Measurements from ENCODE around the gene PIP5K1B.

DNA sequence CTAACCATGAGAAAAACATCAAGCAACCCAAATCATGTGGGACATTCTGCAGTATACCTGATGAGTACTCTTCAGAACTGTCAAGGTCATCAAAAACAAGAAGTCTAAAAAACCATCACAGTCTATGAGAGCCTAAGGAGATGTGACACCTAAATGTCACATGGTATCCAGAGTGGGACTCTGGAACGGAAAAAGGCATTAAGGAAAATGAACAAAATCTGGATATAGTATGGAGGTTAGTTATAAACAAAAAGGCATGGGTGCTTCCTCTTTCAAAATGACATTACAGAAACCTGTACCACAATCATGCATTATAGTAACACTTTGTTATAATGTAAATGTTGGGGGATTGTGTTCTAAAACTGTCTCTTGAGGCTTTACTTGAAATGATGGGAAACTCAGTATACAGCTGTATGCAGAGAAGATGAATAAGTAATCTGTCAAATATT, 261.5 kb downstream of the PIP5K1B start:
- TF ChIP-seq, protein P1, sequence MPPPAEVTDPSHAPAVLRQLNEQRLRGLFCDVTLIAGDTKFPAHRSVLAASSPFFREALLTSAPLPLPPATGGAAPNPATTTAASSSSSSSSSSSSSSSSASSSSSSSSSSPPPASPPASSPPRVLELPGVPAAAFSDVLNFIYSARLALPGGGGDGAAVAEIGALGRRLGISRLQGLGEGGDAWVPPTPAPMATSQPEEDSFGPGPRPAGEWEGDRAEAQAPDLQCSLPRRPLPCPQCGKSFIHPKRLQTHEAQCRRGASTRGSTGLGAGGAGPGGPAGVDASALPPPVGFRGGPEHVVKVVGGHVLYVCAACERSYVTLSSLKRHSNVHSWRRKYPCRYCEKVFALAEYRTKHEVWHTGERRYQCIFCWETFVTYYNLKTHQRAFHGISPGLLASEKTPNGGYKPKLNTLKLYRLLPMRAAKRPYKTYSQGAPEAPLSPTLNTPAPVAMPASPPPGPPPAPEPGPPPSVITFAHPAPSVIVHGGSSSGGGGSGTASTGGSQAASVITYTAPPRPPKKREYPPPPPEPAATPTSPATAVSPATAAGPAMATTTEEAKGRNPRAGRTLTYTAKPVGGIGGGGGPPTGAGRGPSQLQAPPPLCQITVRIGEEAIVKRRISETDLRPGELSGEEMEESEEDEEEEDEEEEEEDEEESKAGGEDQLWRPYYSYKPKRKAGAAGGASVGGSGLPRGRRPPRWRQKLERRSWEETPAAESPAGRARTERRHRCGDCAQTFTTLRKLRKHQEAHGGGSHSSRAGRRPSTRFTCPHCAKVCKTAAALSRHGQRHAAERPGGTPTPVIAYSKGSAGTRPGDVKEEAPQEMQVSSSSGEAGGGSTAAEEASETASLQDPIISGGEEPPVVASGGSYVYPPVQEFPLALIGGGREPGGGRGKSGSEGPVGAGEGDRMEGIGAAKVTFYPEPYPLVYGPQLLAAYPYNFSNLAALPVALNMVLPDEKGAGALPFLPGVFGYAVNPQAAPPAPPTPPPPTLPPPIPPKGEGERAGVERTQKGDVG (CRISPR knock-in tag; IDR thresholded peaks at IDR 0.05): no peak
- TF ChIP-seq POLR2A (IDR thresholded peaks at IDR 0.05; ENCODE audit: low read depth, low read length): no peak
